GM12874 (cell line): ENCODE results near the gene PRKG1.

Experiments
- CTCF ChIP-seq: IDR thresholded peaks from 2 replicates; pipeline ENCODE4 v1.5.1; 2011; ENCODE audit warnings: low read depth, mild to moderate bottlenecking, control low read depth, low read length, moderate library complexity; ENCODE audit not compliant: insufficient read depth

Gene PRKG1

GRCh38 chr10:51363415-51363814 lies 289.1 kb downstream of the PRKG1 start:
- no peak for TF ChIP-seq CTCF

DNA sequence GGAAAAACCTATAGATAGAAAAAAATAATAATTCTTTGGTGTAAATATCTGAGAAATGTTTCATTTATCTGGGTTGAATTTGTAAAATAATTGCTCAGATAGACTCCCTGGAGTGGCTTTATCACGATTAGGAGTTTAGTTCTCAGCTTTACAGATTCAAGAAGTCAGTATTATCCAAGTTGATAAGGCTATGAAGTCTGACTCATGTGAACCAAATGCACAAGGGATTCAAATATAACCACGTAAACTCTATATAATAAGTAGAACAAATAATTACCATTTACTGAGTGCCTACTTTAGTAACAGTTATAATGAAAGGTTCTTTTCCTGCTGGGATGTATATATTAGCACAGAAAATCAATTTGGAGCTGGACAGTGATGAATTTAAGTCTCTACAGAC lies 290.4 kb downstream of the PRKG1 start:
- no peak for TF ChIP-seq CTCF

GRCh38 chr10:51366044-51366443 lies 291.8 kb downstream of the PRKG1 start:
- TF ChIP-seq CTCF = no peak

DNA sequence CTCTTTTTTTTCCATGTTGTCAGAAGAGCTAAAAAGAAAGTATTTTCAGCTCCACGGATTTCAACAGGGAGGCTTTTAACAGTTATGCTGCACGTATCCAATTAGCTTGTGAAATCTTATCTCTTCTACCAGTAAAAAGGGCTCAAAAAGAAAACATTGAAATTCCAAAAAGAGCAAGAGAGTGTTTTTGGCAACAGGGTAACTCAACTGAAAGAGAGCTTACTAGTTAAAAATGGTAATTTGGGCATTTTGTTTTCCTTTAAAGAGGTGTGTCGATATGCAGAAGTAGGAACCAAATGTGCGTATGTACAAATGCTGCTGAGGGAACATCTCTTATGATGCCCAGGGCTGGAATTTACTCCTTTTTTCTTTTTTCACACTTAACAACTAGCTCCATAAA lies 292.8 kb downstream of the PRKG1 start:
- TF ChIP-seq CTCF = no peak

DNA sequence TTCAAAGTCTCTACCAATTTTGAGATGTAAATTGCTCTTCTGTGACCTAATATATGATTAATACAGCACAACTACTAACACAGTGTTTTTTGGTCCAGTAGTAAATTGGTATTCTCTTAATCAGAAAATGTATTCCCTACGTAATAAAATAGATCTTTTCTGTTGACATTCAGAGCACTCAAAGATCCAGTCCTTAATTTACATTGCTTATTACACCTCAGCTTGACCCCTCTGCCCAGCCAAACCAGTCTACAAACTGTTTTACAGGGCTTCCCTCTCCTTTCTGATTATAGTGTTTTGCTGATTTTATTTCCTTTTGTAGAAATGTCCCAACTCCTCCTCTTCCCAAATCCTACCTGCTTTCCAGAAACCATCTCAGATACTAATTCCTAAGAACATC lies 293.4 kb downstream of the PRKG1 start:
- no peak for TF ChIP-seq CTCF

DNA sequence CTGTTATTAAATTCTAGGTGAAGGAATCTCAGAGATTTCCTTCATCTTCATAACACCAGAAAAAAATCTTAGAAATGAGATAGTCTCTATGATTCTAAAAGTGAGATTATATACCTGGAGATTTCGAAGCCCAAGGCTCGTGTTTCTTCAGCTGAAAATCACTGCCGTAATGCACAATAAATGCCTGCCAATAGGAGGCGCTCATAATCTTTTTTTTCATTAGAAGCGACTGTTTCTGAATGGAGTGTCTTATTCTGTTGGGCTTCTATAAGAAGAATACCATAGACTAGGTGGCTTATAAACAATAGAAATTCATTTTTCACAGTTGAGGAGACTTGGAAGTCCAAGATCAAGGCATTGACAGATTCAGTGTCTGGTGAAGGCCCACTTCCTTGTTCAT lies 294.7 kb downstream of the PRKG1 start:
- TF ChIP-seq CTCF = peak; percentile 15; the same call in 1 of the 2 replicates

GRCh38 chr10:51369903-51370302 lies 295.6 kb downstream of the PRKG1 start:
- TF ChIP-seq CTCF = no peak

GRCh38 chr10:51371743-51372142 lies 297.5 kb downstream of the PRKG1 start:
- TF ChIP-seq CTCF = no peak
